HG02678 (cell line): Measurements from ENCODE around the gene ST3GAL3.
"Not testable (repeated sequence)": the region's sequence is repeated elsewhere in the genome, so short reads cannot be mapped to it uniquely, and the experiment has no call there.

Experiments
- ATAC-seq: cut with Tn5 transposase; IDR thresholded peaks from one replicate; pipeline ENCODE4 v1.9.1; 2021; ENCODE audit warnings: mild to moderate bottlenecking, moderate library complexity; ENCODE audit not compliant: unreplicated experiment

ST3GAL3 gene

DNA sequence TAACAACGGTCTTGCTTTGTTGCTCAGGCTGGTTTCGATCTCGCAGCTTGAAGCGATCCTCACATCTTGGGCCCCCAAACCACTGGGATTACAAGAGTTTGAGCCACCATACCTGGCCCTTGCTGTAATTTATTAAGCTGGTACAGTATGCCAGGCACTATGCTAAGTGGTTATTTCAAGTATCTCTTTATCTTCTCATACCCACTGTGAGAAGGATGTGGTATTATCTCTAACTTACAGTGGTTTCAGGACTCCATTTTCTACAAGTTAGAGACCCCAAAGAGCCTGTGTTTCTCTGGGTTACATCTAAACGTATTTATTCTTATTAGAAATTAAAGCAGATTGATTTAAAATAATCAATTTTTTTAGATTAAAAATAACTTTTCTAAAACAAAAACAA, 8.1 kb upstream of the ST3GAL3 start:
- ATAC-seq, result no peak

DNA sequence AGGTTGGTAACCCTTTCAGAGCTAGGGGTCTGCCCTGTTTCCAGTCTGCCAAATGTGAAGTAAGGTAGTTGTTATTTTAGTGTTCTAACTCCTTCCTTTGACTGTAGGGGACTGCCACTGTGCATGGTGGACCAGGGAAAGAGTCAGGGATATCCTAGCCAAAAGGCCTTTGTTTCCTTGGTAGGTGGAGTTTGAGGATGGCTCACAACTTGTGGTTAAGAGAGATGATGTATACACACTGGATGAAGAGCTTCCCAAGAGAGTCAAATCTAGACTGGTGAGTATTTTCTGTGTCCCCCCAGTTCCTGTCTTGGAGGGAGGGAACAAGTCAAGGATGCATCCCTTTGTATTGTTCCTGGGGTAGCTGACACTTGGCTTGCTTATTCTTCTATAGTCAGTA, 3.5 kb upstream of the ST3GAL3 start:
- ATAC-seq, result no peak

DNA sequence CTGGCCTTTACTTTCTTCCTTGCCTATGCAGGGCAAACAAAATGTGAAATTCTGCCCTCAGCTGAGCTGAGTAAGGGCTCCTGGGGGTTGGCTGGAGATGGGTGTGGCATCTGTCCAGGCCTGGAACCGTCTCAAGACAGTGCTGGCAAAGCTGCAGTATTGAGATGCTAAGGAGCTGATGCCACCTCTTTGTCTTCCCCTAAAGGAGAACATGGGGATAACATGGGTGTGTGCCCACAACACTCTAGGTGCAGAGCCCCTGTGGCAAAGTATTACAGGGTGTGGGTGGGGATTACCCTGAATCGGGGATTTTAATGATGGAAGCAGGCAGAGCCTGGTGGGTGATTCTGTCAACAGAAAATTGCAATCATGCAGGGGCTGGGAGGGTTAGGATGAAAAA, 2.5 kb upstream of the ST3GAL3 start:
- ATAC-seq, result no peak

DNA sequence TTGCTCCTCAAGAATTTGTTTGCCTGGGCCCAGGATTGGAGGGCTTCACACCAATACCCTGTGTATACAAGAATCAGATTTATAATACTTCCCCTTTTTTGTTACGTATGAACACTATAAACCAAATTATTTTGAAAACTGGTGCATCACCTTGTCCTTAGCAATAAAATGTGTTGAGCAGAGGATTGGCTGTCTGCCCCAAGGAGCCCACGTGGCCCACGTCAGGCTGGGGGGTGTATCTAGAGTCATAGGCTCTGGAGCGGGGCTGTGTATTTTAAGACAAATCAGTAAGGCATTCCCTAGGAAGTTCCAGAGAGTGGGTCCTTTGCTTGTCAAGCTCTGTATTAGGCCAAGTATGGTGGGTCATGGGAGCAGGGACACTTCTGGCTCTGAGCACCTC, 2.0 kb upstream of the ST3GAL3 start:
- no peak for ATAC-seq

DNA sequence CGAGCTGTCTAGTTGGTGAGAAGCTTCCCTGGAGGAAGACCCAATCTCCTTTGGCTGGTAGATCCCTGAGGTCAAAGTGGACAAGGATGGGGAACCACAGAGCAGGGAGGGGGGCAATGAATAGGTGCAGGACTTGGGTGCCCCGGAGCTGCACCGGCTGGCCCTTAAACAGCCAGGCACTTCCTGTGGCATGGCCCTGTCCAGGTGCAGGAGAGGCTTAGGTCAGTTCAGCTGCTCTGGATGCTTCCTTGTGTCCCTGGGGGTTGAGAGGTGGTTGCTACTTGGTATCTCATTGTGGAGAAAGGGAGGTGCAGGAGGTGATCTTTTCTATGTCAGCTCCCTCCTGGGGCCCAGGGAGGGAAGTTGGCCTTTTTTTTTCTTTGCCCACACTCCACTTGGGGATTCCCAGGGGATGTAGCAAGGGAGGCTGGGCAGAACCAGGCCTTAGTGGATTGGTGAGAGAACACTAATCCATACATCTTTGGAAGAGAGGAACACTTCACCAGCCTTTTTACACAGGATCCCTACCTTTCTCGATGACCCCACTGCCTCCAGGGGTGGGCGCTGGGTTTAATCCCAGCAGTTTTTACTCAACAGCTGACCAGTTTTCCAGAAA, 1.2 kb upstream of the ST3GAL3 start:
- no peak for ATAC-seq

DNA sequence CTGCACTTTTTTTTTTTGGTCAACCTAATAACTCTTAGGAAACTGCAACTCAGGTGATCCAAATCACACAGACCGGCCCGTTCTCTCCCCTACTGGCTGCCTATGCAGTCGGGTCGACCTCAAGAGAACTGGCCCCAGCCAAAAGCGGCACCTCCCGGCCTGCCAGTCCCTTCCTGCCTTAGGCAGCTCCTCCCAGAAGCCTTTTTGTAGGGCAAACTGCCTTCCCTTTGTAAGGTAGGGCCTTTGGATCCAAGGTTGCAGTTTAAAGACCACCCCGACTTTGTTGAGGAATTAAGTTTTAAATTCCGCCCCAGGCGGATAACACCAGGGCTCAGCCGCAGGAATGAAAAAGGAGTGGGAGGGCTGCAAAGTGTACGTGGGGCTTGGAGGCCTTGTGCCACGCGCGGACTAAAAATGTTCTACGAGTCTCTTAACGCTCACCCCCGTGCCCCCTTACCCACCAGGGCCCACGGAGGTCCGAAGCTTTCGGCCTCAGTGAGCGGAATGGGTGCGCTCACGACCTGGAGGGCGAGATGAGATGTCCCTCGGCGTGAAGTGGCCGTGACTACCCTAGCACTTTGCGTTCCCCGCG, 642 bp upstream of the ST3GAL3 start:
- no peak for ATAC-seq

DNA sequence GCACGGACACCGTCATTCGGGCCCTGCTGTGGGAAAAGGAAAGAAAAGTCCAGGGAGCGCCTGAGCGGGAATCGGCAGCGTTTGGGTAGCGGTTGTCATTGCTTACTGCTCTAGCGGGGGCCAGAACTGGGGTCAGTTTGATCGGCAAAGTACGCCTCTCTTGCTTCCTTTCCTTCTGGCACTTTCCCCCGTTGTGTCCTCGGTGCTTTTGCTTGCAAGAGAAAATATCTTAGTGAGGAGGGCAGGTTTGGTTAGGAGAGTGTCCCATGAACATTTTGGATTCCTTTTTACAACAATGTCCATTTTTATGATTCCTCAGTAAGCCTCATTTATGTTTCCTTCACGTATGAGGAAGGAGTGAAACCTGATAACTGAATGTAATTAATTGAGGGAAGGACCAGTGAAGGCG, 670 bp downstream of the ST3GAL3 start:
- ATAC-seq, result no peak

DNA sequence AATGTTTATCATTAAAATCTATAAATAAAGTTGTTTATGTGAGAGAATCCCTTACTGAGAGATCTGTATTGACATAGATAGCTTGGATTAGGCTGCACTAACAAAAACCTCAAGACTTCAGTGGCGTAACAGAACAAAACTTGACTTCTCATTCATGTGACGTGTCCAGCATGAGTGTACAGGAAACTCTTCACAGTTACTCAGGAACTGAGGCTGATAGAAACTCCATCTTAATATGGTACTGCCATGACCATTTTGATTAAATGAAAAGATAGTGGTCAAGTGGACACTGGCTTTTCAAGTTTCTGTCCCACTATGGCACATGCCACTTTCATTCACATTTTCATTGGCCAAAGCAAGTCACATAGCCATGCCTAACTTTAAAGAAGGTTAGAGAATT, 3.7 kb downstream of the ST3GAL3 start:
- no peak for ATAC-seq

DNA sequence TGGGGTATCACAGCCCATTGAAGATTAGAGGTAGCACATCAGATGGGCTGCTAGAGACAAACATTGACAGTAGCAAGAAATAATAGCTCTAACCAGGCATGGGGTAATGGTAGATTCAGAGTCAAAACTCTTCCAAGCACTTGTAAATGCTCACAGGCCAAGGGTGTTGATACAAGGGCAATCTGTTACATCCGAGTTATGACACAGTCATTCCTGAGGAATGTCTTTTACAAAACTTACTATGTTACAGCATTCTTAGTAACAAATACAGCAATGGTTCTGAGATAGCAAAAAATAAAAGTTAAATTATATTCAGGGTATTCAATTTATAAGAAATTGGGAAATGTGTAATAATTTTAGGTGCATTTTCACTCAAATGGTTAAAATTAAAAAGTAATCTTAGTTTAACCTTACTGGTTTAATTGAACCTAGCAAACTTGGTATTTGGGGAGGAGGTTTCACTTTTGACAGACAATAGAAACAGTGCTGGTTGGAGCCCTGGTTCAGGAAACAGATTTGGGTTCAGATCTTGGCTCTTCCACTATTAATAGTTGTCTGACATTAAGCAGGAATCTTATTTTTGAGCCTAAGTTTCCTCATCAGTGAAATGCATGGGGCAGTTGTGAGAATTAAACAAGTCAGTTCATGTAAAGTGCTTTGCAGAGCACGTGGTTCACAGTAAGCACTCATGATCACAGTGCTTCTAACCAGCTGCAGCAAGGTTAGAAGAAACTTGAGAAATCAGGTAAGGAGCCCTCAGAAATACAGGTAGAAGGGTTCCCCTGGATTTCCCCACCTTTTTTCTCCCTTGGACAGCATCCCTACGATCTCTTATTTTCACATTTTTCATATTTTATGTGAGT, 4.4 kb downstream of the ST3GAL3 start:
- no peak for ATAC-seq

DNA sequence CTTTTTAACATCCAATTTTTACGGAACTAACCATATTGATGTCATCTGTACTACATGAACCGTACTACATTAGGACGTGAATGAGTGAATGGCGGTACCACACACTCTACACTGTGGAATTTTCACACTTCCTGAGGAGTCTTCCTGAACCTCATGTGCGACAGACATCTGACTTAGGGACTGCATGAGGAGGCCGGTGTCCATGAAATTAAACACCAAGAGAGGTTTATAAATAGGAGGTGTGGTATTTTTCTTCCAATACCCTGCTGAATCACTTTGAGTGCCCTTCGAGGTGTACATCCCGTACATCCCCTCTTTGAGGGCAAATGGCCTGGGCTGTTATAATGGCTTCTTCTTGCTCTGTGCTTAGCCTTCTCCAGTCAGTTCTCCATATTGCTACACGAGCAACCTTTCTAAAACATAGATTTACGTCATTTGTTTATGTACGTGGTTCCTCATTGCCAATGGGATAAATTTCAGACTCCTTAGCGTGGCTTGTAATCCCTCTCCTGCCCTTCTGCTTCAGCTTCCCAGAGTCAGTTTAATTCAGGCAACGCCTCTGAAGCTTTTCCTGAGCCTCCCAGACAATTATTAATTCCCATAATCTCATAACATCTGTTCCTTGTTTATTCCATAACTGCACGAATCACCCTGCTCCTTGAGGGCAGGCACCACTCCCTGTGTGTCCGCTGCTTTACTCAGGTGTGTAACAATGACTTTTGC, 9.4 kb downstream of the ST3GAL3 start:
- no peak for ATAC-seq

DNA sequence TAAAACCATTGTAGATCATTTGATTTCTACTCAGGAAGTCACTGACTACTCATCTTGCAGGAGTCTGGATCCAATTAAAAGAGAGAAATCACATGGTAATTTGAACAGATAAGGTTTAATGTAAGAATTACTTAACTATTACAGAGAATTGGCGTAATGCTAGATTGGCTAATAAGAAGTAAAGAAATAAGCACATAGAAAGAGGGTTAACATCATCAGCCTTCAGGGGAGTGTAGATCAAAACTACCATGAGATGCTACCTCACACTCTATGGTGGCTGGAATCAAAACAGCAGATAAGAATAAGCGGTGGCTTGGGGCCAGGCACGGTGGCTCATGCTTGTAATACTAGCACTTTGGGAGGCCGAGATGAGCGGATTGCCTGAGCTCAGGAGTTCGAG, 11.7 kb downstream of the ST3GAL3 start:
- ATAC-seq, result no peak

DNA sequence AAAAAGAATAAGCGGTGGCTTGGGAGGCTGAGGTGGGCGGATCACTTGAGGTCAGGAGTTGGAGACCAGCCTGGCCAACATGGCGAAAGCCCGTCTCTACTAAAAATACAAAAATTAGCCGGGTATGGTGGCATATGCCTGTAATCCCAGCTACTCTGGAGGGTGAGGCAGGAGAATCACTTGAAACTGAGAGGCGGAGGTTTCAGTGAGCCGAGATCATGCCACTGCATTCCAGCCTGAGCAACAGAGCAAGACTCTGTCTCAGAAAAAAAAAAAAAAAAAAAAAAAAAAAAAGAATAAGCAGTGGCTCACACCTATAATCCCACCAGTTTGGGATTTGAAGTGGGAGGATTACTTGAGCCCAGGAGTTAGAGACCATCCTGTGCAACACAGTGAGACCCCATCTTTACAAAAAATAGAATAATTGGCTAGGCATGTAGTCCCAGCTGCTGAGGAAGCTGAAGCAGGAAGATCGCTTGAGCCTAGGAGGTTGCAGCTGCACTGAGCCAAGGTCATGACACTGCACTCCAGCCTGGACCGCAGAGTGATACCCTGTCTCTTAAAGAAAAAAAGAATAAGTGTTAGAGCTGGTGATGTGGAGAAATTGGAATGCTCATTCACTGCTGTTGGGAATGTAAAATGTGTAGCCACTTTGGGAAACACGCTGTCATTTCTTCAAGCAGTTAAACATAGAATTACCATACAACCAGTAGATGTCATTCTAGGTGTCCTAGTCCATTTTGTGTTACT, 12.5 kb downstream of the ST3GAL3 start:
- ATAC-seq, result not testable (repeated sequence)

DNA sequence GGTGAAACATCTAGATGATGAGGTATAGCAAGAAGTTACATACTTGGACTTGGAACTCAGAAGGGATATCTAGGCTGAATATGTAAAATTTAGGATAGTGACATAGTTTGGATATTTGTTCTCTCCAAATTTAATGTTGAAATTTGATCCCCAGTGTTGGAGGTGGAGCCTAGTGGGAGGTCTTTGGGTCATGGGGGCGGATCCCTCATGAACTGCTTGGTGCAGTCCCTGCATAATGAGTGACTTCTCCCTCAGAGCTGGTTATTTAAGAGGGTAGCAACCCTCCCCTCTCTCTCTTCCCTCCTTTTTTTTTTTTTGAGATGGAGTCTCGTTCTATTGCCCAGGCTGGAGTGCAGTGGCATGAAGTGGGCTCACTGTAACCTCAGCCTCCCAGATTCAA, 15.5 kb downstream of the ST3GAL3 start:
- no peak for ATAC-seq

DNA sequence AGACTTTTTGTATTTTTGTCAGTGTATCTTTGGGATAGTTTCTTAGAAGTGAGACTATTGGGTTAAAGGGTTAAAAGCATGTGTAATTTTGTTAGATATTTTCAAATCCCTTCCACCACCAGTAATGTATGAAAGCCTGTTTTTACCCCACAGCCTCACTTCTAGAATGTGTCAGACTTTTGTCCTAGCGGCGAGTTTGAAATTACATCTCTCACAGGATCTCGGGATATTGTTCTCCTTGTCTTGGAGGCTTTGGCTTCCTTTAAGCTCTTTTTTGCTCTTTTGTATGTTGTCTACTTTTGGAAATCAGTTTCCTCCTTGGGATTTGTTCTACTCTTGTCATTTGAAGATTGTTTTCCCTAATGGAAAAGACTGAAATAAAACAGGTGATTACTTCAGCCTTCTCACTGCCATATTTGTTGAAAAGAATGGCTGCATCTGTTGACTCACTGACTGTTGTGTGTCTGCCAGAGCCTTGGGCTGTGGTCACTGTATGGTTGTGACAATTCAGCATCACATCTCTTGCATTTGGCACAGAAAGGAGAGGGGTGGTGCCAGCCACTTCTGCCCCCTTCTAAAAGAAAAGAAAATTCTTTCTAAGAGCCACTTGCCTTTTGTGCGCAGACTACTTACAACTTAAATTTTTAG, 22.6 kb downstream of the ST3GAL3 start:
- ATAC-seq, result no peak

DNA sequence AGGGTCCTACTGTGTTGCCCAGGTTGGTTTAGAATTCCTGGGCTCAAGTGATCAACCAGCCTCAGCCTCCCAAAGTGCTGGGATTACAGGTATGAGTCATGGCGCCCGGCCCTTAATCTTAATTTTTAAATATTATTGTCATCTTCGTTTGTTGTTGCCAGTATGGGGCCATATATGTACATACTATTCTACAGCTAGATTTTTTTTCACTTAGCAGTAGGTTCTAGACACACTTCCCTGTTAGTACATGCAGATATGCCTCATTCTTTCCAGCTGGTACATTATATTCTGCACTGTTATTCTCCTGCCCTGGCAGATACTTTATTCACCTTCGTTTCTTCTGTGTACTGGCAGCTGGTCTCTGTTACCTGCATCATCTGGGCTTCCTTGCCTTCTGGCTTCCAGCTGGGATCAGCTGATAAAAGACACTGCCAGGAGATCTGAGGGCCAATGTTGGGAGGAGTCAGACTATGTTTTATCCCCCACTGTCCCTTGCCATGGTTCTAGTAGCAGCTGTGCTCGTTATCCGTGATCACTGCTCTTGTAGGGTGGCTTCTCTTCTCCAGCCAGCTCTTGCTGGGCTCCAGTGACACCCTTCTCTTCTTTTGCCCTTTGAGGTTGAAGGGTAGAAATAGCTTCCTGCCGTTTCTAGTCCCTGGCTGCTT, 24.7 kb downstream of the ST3GAL3 start:
- ATAC-seq, result no peak

DNA sequence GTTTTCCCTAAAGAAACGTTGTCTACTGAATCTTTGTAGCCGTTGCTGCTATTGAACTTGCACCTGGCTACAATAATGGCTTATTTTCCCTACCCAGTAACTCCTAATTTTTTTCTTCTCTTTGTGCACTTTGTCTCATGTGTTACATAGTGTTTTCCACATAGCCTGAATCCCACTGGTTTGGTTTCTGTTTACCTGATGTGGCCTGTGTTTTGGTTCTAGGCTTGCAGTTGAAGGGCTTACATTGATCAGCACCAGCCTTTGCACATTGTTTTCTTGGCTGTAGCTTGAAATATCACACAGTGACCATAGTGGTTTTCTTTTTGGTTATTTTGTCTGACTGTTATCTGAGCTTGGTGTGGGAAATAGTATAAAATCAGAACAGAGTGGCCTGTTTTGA, 29.5 kb downstream of the ST3GAL3 start:
- no peak for ATAC-seq

DNA sequence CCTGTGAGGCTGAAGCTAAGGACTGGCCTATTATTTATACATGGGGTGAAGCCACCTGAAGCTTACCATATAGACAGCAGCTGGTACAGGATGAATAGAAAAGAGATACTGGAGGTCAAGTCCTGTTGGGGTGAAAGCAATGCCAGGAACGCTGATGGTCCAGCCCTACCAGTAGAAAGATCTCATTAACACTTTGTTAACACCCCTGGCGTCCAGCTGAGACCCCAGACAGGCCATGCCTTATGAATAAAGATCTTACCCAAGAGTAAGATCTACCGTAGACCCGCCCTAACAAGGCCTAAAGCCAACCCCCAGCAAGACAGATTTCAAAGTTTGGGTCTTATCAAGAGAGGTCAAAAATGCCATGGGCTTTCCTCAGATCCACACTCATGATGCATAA, 34.7 kb downstream of the ST3GAL3 start:
- ATAC-seq, result no peak

DNA sequence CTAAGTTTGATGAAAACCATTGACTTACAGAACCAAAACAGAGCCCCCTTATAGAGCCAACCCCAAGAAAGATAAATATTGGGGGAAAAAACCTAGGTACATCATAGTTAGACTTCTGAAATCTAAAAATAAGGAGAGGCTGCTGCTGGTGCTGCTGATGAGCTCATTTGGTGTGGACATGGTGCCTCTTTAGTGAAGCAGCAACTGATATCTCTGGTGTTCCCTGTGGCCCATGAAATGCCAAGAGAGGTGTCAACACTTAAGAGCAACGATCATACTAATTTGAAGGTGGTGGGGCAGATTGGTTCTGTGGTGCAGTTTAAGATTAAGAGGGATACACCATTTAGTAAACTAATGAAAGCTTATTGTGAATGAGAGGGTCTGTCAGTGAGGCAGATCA, 35.9 kb downstream of the ST3GAL3 start:
- no peak for ATAC-seq

DNA sequence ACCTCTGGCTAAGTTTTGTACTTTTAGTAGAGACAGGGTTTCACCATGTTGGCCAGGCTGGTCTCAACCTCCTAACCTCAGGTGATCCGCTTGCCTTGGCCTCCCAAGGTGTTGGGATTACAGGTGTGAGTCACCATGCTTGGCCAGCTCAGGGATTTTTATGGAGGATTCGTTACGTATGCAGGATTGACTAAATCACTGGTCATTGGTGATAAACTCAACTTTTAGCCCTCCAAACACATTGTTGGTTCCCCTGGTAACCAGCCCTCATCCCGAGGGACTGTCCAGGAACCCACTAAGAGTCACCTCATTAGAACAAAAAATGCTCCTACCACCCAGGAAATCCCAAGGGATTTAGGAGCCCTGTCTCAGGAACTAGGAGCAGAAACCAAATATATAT, 40.4 kb downstream of the ST3GAL3 start:
- ATAC-seq, result no peak

DNA sequence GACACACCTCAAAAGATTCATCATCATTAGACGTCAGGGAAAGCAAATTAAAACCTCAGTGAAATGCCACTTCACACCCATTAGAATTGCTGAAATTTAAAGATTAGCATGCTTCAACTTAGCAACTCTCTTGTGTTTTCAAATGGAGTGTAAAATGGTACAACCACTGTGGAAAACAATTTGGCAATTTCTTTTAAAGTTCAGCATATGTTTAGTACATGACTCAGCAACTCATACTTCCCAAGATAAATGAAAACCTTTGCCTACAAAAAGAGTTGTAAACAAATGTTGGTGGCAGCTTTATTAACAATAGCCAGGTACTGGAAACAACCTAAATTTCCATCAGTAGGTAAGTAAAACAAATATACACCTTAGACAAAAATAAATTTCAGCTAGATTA, 42.7 kb downstream of the ST3GAL3 start:
- ATAC-seq, result no peak
